GM12878 (cell line): Measurements from ENCODE around the gene UBE3B. TPM values are rescaled to one million over a fixed set of nuclear protein-coding genes. Genes with fewer than 3 reads are reported as not detected.
A peak's percentile ranks its signal among the peaks of the same experiment; 100 is the strongest.

ENCODE experiments used
- ATAC-seq: fragments of 200-7000 bp; cut with Tn5 transposase; 3 replicates; pipeline ENCODE4 v1.9.1; 2020; ENCODE audit warnings: mild to moderate bottlenecking, moderate library complexity
- BruUV-seq: library from RNA; stranded (reverse); fragments of 400-500 nt; replicated peaks from 2 replicates; lab custom pipeline; 2021; lab: Mats Ljungman, UMichigan
- CTCF ChIA-PET: fragments of 300-600 bp; sonication (Branson Sonifier 250); formaldehyde crosslinking; extraction: SDS; loops from one replicate; lab custom pipeline; 2021; ENCODE audit warnings: inconsistent platforms; lab: Yijun Ruan, JAX
- POLR2A ChIA-PET: fragments of 350-600 bp; formaldehyde crosslinking; extraction: SDS; loops from one replicate; lab custom pipeline; 2021; ENCODE audit warnings: inconsistent platforms; lab: Charles Lee
- RAD21 ChIA-PET: fragments of 300-600 bp; sonication (Branson Sonifier 250); formaldehyde crosslinking; loops from one replicate; lab custom pipeline; 2023; ENCODE audit warnings: antibody characterized with exemption; ENCODE audit not compliant: unreplicated experiment; lab: Charles Lee
- SMC1A ChIA-PET: fragments of 300-600 bp; sonication (Branson Sonifier 250); formaldehyde crosslinking; loops from one replicate; lab custom pipeline; 2023; ENCODE audit not compliant: unreplicated experiment, uncharacterized antibody; lab: Charles Lee
- DNase-seq: peaks from one replicate; pipeline ENCODE4 v3.0.0-alpha.2; 2011; ENCODE audit warnings: low read depth, low spot score
- FAIRE-seq: peaks from 3 replicates; lab custom pipeline; 2011; peaks lifted over from hg19 to GRCh38; lab: Jason Lieb, UNC
- H2AFZ ChIP-seq: 2 replicates; pipeline ENCODE4 v1.6.0; 2011; ENCODE audit warnings: low read depth, low read length, control low read depth; ENCODE audit not compliant: control insufficient read depth
- H3K27ac ChIP-seq: 2 replicates; pipeline ENCODE4 v1.5.1; 2011; ENCODE audit warnings: control low read depth; ENCODE audit not compliant: control insufficient read depth, insufficient read depth
- H3K27me3 ChIP-seq, 2 experiments: replicated peaks in 1 of 2; 2 replicates each; pipeline versions ENCODE4 v1.6.0 to v1.6.1; 2011; ENCODE audit warnings: low read length in 1 of 2; ENCODE audit not compliant: control insufficient read depth in 2 of 2, insufficient read depth in 2 of 2
- H3K36me3 ChIP-seq, 2 experiments: 2 replicates each; pipeline ENCODE4 v1.5.1; 2011; ENCODE audit warnings: low read length in 1 of 2; ENCODE audit not compliant: control insufficient read depth in 2 of 2, insufficient read depth in 2 of 2
- H3K4me1 ChIP-seq: 2 replicates; pipeline ENCODE4 v1.6.1; 2011; ENCODE audit warnings: mild to moderate bottlenecking, low read length, moderate library complexity, mixed read lengths; ENCODE audit not compliant: control insufficient read depth, insufficient read depth
- H3K4me2 ChIP-seq: 2 replicates; pipeline ENCODE4 v1.6.0; 2011; ENCODE audit warnings: control low read depth; ENCODE audit not compliant: control insufficient read depth, insufficient read depth
- H3K4me3 ChIP-seq: fragments of 200-600 bp; sonication (generic); 2 replicates; pipeline ENCODE4 v1.5.1; 2016
- H3K79me2 ChIP-seq: 2 replicates; pipeline ENCODE4 v1.6.0; 2011; ENCODE audit warnings: low read length; ENCODE audit not compliant: control insufficient read depth, insufficient read depth
- H3K9ac ChIP-seq: 2 replicates; pipeline ENCODE4 v1.8.0; 2011; ENCODE audit warnings: low read length, control low read depth, mixed read lengths; ENCODE audit not compliant: control insufficient read depth, insufficient read depth
- H3K9me3 ChIP-seq: replicated peaks from 3 replicates; pipeline ENCODE4 v1.5.1; 2011; ENCODE audit warnings: mild to moderate bottlenecking, low read length; ENCODE audit not compliant: control insufficient read depth, insufficient read depth
- H4K20me1 ChIP-seq: 2 replicates; pipeline ENCODE4 v1.6.0; 2011; ENCODE audit not compliant: control insufficient read depth, insufficient read depth
- CTCF ChIP-seq, 3 experiments: IDR thresholded peaks in 2 of 3; conservative IDR thresholded peaks in 1 of 3; 2 replicates each; pipeline ENCODE4 v1.5.1; 2011; ENCODE audit warnings: low read depth in 3 of 3, low read length in 3 of 3, mild to moderate bottlenecking in 3 of 3, control low read depth in 2 of 3, moderate library complexity in 2 of 3, inconsistent platforms in 1 of 3, mixed read lengths in 1 of 3; ENCODE audit not compliant: control insufficient read depth in 2 of 3, insufficient read depth in 1 of 3; ENCODE audit errors: extremely low read depth in 1 of 3
- RAD21 ChIP-seq: IDR thresholded peaks from 2 replicates; pipeline ENCODE4 v1.6.1; 2011; ENCODE audit warnings: mild to moderate bottlenecking, low read depth, low read length, moderate library complexity; ENCODE audit not compliant: insufficient read depth
- RB1 ChIP-seq: fragments of 450-650 bp; formaldehyde crosslinking; IDR thresholded peaks from 2 replicates; pipeline ENCODE4 v1.6.1; 2017; ENCODE audit warnings: mild to moderate bottlenecking, borderline replicate concordance
- RELB ChIP-seq: fragments of 450-650 bp; IDR thresholded peaks from 2 replicates; pipeline ENCODE4 v1.6.1; 2017; ENCODE audit warnings: low read depth, mild to moderate bottlenecking, moderate library complexity
- SMC3 ChIP-seq: IDR thresholded peaks from 2 replicates; pipeline ENCODE4 v1.6.1; 2011; ENCODE audit warnings: low read length, improper control_type of control experiment, borderline replicate concordance
- USF2 ChIP-seq: IDR thresholded peaks from 2 replicates; pipeline ENCODE4 v1.6.1; 2011; ENCODE audit warnings: low read depth, low read length, improper control_type of control experiment, borderline replicate concordance
- YY1 ChIP-seq: IDR thresholded peaks from 2 replicates; pipeline ENCODE4 v1.6.1; 2011; ENCODE audit warnings: low read depth, mild to moderate bottlenecking, low read length
- WGBS: methylation state at CpG from one replicate; pipeline ENCODE4 v1.1.6; 2016; ENCODE audit warnings: low lambda C conversion rate; ENCODE audit not compliant: insufficient replicate concordance, insufficient coverage; ENCODE audit errors: missing lambda C conversion rate; 5-methylcytosine and 5-hydroxymethylcytosine counted together
- in situ Hi-C: fragments of 300-500 bp; cut with MboI; formaldehyde crosslinking; loops from 9 replicates; pipeline ENCODE4 v1.14.3; 2018; ENCODE audit warnings: mixed read lengths
- intact Hi-C: fragments of 100-400 bp; cut with micrococcal nuclease; formaldehyde crosslinking; loops from one replicate; pipeline ENCODE4 v1.14.2; 2022; ENCODE audit not compliant: unreplicated experiment
- polyA plus RNA-seq, 11 experiments: library from polyadenylated mRNA; depleted of rRNA in 4 of 11; unstranded in 6 of 11; stranded (reverse) in 5 of 11; fragments of >200 nt; fragmentation: Nextera tagmentation in 4 of 11; fragmentation: Illumina TruSeq in 1 of 11; extraction: Ambion mirVana in 4 of 11; extraction: Trizol in 1 of 11; gene quantifications; 1 replicate in 1 of 11; 2 replicates in 10 of 11; pipeline versions ENCODE4 v1.2.1 to v1.2.3, GENCODE V29; 2011 to 2016; ENCODE audit warnings: inconsistent platforms in 2 of 11, missing spikeins in 2 of 11, low read depth in 1 of 11
- total RNA-seq, 4 experiments: library from RNA; depleted of rRNA in 3 of 4; stranded (reverse); fragments of >200 nt in 3 of 4; fragmentation: Illumina TruSeq in 1 of 4; extraction: Trizol in 1 of 4; gene quantifications; 2 replicates each; pipeline versions ENCODE4 v1.2.1 to v1.2.3, GENCODE V29; 2013 to 2021

Gene UBE3B
- total and polyA plus RNA-seq, 10 of the 15 experiments (the other 5 are each of a cell fraction or from before 2014, with no cell fraction given), result 7.4 to 25.3 (median 17.1) TPM

GRCh38 chr12:109432842-109433304 lies 44.6 kb upstream of the UBE3B start:
- FAIRE-seq (peak; percentile 91), DNase-seq (no peak), ATAC-seq (peak; percentile 92)
- Histone ChIP-seq H3K36me3 (no peaks in the 10 kb centered on the region), H3K4me3 (no peak overlapping the region), H2AFZ (peak overlapping the region; percentile 47), H3K9ac (no peak overlapping the region), H4K20me1 (no peaks in the 10 kb centered on the region), H3K79me2 (no peaks in the 10 kb centered on the region), H3K9me3 (no peaks in the 10 kb centered on the region), H3K27ac (no peak overlapping the region), H3K4me2 (no peak overlapping the region), H3K4me1 (no peaks in the 10 kb centered on the region; the same call in 1 of the 2 replicates), H3K27me3 (no peaks in the 10 kb centered on the region)
- RAD21 ChIA-PET, result interaction anchor here (0.9 kb wide), 1 partner anchor 341 kb away, joined by 3 read pairs; no protein-coding TSS in a partner anchor
- CTCF ChIA-PET, result interaction anchor here (1.0 to 1.7 kb wide), 15 partner anchors 10 to 446 kb away, joined by 3 to 9 read pairs (median 4); no protein-coding TSS in a partner anchor
- BruUV-seq, result no TSS peak
- SMC1A ChIA-PET, result interaction anchor here (1.2 to 1.5 kb wide), 3 partner anchors 42 to 344 kb away, joined by 3 to 4 read pairs (median 4); no protein-coding TSS in a partner anchor
- POLR2A ChIA-PET, result no interaction called here
- intact Hi-C loops, result loop anchor here (1.0 kb wide), 1 partner anchor 342 kb away; no protein-coding TSS in a partner anchor
- 3% methylated on average over 14 of the region's 14 CpGs for WGBS
- TF ChIP-seq CTCF (IDR thresholded peaks at IDR 0.05 in 2 of 3, conservative IDR thresholded peaks at IDR 0.05 in 1 of 3; ENCODE audit: control insufficient read depth in 2 of 3, extremely low read depth in 1 of 3, insufficient read depth in 1 of 3, low read depth in 3 of 3, low read length in 3 of 3) (peak; percentile 81 to 97 (median 94)), RAD21 (peak; percentile 46), RB1 (no peak), RELB (no peak), YY1 (0 out of 2 replicates have a peak, but pooled peaks have one; percentile 37), USF2 (no peak), SMC3 (peak; percentile 45)
- in situ Hi-C loops, result loop anchor here (5.0 kb wide), 1 partner anchor 344 kb away; no protein-coding TSS in a partner anchor
